GM12801 (cell line): ENCODE measurements around the gene CINP.

Experiments used
- CTCF ChIP-seq: IDR thresholded peaks from one replicate; pipeline ENCODE4 v1.5.1; 2011; ENCODE audit warnings: control low read depth; ENCODE audit not compliant: insufficient read length; ENCODE audit errors: extremely low read depth

Gene CINP

GRCh38 chr14:102344084-102344483, 18.6 kb downstream of the CINP start:
- no peak for TF ChIP-seq CTCF

DNA sequence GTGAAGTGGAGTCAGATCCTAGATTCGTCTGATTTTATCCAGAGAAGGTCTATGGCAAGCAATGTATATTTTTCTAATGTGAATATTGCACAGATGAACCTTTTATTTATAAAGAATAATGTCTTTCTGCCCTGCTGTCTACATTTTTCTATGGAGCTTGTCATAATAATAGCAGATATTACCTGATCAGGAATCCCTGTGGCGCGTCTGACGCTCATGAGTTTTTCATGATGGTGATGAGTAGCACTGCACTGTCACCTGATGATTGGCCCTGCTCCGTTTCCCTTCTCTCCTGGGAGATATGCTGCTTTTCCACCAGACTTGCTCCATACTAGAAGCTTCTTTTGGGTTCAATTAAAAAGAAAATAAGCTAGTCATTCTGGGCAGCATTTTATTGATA, 20.5 kb downstream of the CINP start:
- no peak for TF ChIP-seq CTCF

GRCh38 chr14:102341566-102341965, 21.1 kb downstream of the CINP start:
- TF ChIP-seq CTCF = no peak

- no peak for TF ChIP-seq CTCF
Observed at GRCh38 chr14:102338724-102339123, 24.0 kb downstream of the CINP start.

DNA sequence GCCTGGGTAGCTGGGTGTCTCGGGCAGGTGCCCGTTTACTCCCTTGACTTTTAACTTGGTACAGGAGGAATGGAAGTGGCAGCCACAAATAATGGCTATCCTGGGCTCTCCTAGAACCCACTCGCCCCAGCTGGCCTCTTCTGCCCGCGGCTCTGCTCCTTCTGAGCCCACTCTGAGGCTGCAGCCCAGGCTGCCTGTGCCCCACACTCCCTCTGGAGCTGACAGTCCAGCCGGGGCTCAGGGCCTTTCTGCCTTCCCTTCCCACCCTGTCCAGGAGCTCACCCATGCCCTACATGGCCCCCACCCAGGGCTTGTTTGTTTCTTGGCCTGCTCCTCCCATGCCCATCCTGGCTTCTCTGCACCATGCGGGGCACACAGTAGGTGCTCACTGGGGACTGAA, 27.5 kb downstream of the CINP start:
- no peak for TF ChIP-seq CTCF

GRCh38 chr14:102333795-102334705, 28.6 kb downstream of the CINP start:
- no peak for TF ChIP-seq CTCF

- no peak for TF ChIP-seq CTCF
Observed at GRCh38 chr14:102333390-102333789, 29.3 kb downstream of the CINP start.

DNA sequence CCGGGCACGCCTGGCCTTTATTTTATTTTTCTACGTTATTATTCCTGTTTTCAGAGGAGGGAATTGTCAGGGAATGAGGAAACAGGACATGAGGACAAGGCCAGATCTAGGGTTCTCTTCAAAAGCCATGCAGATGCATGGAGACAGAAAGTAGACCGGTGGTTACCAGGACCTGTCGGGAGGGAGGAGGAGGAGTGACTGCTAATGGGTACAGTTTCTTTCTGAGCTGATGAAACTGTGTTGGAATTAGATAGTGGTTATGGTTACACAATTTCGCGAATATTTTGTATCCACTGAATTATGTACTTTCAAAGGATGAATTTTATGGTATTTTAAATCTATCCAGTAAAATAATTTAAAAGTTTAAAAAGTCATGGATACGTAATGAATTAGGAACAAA, 31.9 kb downstream of the CINP start:
- TF ChIP-seq CTCF = no peak
